ENCODE measurements around the gene ALG2.

DNA sequence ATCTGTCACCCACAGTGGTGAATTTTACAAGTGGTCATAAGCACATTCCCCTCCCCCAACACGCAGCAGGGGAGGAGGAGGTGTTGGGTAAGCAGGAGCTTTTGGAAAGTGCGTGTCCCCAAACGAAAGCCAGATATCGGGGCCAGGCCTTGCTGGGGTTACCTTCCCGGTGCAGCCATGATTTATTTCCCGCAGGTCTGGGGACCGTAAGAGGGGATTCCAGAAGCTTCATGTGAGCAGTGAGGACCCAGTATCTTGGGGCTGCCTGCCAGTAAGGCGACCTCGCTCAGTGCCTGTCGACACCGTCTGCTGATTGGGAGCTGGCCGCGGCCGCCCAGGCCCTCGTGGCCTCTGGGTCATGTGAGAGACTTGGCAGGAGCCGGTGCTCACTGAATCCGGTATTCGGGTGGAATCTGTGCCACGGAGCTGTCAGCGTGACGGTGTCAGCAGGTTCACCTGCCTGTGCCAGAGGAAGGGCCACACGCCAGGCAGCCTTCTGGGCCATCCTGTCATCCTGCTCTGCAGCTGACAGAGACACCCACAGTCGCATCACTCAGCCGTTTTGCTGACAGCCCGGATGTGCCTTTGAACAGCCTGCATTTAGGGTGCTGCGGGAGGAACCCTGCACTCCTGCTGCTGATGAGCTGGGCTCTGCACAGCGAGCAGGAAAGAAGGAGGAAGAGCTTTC is 37.6 kb upstream of the ALG2 start:
- TF ChIP-seq, protein P1, sequence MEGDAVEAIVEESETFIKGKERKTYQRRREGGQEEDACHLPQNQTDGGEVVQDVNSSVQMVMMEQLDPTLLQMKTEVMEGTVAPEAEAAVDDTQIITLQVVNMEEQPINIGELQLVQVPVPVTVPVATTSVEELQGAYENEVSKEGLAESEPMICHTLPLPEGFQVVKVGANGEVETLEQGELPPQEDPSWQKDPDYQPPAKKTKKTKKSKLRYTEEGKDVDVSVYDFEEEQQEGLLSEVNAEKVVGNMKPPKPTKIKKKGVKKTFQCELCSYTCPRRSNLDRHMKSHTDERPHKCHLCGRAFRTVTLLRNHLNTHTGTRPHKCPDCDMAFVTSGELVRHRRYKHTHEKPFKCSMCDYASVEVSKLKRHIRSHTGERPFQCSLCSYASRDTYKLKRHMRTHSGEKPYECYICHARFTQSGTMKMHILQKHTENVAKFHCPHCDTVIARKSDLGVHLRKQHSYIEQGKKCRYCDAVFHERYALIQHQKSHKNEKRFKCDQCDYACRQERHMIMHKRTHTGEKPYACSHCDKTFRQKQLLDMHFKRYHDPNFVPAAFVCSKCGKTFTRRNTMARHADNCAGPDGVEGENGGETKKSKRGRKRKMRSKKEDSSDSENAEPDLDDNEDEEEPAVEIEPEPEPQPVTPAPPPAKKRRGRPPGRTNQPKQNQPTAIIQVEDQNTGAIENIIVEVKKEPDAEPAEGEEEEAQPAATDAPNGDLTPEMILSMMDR (tag by site-specific recombination; IDR thresholded peaks at IDR 0.05), result no peak
- TF ChIP-seq IKZF3 (tag by site-specific recombination; IDR thresholded peaks at IDR 0.05) (no peak), ZNF121 (tag by site-specific recombination; IDR thresholded peaks at IDR 0.05) (no peak), GLI2 (tag by site-specific recombination; IDR thresholded peaks at IDR 0.05; ENCODE audit: borderline replicate concordance, low read depth) (no peak), ZBTB7A (tag by site-specific recombination; IDR thresholded peaks at IDR 0.05; ENCODE audit: low read depth) (no peak)
- TF ChIP-seq, protein P2, sequence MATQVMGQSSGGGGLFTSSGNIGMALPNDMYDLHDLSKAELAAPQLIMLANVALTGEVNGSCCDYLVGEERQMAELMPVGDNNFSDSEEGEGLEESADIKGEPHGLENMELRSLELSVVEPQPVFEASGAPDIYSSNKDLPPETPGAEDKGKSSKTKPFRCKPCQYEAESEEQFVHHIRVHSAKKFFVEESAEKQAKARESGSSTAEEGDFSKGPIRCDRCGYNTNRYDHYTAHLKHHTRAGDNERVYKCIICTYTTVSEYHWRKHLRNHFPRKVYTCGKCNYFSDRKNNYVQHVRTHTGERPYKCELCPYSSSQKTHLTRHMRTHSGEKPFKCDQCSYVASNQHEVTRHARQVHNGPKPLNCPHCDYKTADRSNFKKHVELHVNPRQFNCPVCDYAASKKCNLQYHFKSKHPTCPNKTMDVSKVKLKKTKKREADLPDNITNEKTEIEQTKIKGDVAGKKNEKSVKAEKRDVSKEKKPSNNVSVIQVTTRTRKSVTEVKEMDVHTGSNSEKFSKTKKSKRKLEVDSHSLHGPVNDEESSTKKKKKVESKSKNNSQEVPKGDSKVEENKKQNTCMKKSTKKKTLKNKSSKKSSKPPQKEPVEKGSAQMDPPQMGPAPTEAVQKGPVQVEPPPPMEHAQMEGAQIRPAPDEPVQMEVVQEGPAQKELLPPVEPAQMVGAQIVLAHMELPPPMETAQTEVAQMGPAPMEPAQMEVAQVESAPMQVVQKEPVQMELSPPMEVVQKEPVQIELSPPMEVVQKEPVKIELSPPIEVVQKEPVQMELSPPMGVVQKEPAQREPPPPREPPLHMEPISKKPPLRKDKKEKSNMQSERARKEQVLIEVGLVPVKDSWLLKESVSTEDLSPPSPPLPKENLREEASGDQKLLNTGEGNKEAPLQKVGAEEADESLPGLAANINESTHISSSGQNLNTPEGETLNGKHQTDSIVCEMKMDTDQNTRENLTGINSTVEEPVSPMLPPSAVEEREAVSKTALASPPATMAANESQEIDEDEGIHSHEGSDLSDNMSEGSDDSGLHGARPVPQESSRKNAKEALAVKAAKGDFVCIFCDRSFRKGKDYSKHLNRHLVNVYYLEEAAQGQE (tag by site-specific recombination; IDR thresholded peaks at IDR 0.05), result no peak
- TF ChIP-seq, protein P3, sequence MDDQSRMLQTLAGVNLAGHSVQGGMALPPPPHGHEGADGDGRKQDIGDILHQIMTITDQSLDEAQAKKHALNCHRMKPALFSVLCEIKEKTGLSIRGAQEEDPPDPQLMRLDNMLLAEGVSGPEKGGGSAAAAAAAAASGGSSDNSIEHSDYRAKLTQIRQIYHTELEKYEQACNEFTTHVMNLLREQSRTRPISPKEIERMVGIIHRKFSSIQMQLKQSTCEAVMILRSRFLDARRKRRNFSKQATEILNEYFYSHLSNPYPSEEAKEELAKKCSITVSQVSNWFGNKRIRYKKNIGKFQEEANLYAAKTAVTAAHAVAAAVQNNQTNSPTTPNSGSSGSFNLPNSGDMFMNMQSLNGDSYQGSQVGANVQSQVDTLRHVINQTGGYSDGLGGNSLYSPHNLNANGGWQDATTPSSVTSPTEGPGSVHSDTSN (CRISPR knock-in tag; IDR thresholded peaks at IDR 0.05), result no peak
